GM19238 (cell line): ENCODE data around the gene CLMN.
A peak's percentile ranks its signal among the peaks of the same experiment; 100 is the strongest.

ENCODE experiments used
- DNase-seq: peaks from one replicate; pipeline ENCODE4 v3.0.0; 2011; ENCODE audit warnings: low spot score; ENCODE audit not compliant: insufficient read length

The CLMN gene

GRCh38 chr14:95304342-95304741, 15.4 kb downstream of the CLMN start:
- DNase-seq = no peak

- no peak for DNase-seq
These were observed 16.2 kb downstream of the CLMN start for GRCh38 chr14:95303552-95303951.

DNA sequence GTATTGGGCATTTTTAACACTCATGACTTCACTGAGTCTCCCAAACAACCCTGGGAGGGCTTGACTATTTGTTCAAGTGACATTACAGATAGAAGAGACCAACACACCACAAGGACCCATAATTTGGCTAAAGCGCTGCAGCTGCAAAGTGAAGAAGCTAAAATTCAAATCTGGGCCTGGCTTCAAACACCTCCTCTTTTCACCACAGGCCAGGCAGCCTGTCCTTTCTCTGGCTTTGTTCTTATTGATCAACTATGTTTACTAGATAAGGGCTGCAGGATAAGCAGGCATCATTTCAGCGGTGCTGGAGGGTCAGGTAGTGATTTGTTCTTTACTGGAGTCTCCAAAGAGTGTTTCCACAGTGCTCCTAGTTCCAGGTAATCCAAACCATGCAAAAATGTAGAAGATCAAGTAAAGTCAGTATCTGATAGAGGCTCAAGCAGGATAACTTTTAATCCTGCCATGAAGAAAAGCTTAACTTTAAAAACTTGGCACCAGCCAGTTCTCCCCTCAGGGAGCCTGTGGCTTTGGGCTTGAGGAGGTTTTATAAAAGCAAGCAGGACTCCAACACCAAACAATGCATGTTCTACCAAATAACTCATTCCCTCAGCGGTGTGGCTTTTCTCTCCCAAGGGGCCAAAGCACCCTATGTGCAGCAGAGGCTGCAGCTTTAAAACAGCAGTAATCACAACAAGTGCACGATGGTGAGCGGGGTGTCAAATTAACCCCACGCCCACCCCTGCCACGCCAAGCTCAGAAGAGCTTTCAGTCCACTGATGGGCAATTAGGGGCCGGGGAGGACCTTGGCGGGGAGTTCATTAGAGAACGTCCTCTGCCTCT, 16.8 kb downstream of the CLMN start:
- no peak for DNase-seq

- no peak for DNase-seq
These were observed 18.1 kb downstream of the CLMN start for GRCh38 chr14:95301527-95302187.

DNA sequence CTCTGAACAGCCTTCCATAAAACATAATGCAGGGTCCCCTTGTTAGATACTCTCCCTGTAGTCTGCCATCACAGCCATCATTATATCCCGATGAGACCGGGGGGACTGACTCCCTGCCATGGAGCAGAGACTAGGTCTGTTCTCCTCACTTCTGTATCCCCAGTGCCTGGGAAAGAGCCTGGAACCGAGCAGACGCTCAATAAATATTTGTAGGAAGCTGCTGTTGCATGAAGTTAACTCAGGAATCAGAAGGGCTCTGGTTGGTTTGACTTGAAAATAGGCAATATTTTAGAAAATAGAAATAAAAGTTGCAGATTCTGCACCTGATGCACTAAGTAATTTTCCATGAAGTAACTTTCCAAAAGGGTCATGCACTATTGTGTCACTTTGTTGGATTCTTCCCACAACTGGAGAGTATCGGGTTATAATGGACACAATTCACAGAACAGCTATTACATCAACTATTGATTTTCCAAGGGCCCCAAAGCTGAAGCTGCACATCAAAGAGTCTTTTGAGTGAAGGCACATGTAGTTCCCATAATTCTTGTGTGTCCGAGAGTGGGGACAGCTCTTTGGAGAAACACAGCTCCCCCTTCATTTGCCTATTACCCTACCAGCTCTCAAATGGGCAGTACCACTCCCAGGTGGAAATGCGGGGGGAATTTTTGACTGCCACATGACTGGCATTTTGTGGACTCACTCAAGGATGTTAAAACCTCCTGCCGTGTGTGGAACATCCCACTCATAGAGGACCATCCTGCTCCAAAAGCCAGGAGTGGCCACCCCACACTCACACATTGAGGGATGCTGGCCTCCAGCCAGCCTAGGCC, 18.8 kb downstream of the CLMN start:
- no peak for DNase-seq

GRCh38 chr14:95300002-95300696, 19.6 kb downstream of the CLMN start:
- no peak for DNase-seq

- DNase-seq = no peak
These were observed 20.4 kb downstream of the CLMN start for GRCh38 chr14:95299271-95299670.

- no peak for DNase-seq
These were observed 21.9 kb downstream of the CLMN start for GRCh38 chr14:95297832-95298231.

- DNase-seq = no peak
These were observed 22.7 kb downstream of the CLMN start for GRCh38 chr14:95296966-95297365.

GRCh38 chr14:95295600-95296376, 23.9 kb downstream of the CLMN start:
- DNase-seq = no peak

- DNase-seq = no peak
These were observed 24.7 kb downstream of the CLMN start for GRCh38 chr14:95294834-95295599.

DNA sequence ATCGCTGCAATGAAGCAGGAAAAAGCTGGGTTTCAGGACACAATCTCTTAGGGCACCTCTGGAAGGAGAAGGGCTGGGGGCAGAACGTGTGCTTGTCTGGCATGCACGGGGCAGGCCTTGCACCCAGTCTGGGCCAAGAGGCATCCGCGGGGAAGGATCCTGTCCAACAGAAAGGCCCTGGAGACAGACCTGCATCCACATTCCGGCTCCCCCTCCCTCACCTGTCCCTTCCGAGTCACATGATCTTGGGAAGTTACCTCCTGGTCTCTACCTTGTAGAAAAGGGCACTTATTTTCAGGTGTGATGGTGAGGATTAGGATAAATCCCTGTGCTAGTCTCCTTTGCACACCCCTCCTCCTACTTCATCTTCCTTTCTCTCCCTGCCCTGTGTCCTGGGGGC, 25.4 kb downstream of the CLMN start:
- DNase-seq = no peak

DNA sequence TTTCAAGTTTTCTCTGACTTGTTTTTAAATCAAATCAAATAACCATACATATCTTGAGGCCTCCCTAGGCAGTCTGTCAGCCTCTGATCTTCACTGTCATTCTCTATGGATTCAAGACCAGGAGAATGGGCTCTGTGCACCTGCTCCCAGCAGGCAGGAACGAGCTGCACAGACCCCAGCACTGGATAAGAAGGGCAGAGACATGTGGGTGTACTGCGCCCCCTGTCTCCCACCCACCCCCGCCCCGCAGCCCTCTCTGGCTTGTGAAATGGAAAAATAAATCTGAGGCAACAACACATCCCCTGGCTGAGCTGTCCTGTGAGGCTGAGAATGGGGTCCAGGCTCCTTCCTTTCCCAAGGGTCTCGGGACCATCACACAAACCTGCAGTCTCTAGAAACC, 26.3 kb downstream of the CLMN start:
- DNase-seq = no peak

GRCh38 chr14:95292660-95293425, 26.9 kb downstream of the CLMN start:
- DNase-seq = no peak

DNA sequence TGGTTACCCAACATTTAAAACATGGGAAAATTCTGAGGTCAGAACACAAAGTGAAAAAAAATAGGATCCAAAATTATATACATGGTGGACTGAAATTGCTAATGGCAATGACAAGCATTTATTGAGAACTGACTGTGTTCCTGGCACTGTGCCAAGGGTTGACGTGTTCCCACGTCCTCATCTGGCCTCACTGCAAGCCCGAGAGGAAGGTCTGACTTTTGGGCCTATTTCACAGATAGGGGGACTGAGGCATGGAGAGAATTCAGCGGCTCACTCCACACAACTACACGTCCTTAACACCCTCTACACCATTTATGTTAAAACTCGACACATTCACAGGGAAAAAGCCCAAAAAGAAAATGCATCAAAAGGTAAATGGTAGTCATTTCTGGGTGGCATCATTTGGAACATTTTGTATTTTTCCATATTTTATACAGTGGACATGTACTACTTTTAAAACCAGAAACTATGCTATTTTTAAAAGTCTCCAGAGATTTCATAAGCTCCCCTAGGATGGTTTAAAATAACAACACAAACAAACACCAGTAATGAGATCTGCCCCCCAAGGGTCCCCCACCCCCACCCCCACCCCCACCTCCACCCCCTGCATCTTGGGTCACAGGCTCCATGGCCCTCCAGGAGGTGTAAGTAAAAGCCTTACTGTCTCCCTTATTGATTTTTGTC, 27.7 kb downstream of the CLMN start:
- DNase-seq = no peak

DNA sequence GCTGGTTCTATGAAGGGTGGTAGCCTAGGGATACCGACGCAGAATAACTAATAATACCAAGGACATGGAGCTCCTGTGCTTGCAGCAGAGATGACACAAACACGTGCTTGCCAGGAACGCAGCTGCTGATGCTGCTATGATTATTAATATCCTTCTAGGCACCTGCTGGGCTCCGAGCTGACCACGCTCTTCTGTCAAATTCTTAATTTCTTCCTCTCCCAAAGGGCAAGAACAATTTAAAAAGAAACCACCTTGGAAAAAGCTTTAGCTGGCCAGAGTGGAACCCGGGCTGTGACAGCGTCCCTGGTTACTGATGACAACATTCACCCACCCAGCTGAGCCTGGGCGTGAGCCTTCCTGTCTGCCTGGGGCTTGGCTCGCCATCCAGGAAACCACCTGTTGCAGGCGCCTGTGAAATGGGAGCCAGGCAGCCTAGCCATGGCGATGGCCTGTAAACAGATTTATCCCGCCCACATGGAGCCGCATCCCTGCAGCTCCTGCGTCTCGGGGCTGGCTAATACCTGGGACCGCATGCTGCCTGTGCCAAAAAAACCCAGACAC, 28.8 kb downstream of the CLMN start:
- DNase-seq = peak; percentile 41

GRCh38 chr14:95290021-95290420, 29.7 kb downstream of the CLMN start:
- DNase-seq = no peak

- no peak for DNase-seq
These were observed 30.2 kb downstream of the CLMN start for GRCh38 chr14:95289323-95290010.
